SU-DHL-6 (cell line): Measurements from ENCODE around the gene TTC32.

ENCODE experiments used
- CTCF ChIP-seq: fragments of 200-600 bp; sonication (generic); IDR thresholded peaks from one replicate; pipeline ENCODE4 v1.5.1; 2017; ENCODE audit warnings: antibody characterized with exemption, mild to moderate bottlenecking, low read length, moderate library complexity; ENCODE audit not compliant: insufficient read depth, poor library complexity, severe bottlenecking
- EZH2phosphoT487 ChIP-seq: fragments of 200-600 bp; sonication (generic), shearing (Covaris generic); conservative IDR thresholded peaks from 2 replicates; pipeline ENCODE4 v1.6.1; 2018; ENCODE audit warnings: mild to moderate bottlenecking, antibody characterized with exemption, low read length, moderate library complexity, mixed read lengths

DNA sequence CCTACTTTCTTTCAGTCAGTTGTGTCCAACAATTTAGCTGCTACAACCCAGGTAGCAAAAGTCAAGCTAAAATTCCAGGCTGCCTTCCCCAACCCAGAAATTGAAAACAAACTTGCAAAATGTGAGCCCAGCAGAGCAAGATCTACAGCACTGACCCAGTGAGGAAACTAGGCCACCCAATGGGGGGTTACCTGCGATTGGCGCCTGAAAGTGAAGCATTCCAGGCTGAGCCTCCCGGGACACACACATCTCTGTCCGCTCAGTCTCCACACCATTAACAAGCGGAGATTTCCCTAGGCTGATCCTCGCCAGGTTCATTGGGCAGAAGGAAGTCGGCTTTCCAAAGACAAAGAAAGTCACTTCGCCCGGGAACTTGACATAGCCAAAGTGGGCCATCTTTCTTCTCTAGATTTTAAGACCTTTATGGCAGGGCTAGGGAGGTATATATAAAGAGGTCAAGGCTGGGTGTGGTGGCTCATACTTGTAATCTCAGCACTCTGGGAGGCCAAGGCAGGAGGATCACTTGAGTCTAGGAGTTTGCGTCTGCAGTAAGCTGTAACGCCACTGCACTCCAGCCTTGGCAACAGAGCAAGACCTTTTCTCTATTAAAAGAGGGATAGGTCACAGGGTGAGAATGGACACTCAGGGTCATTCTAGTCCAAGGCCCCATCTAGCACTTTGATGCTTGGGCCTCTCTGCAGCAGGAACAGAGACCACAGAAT lies 53.6 kb downstream of the TTC32 start:
- TF ChIP-seq CTCF (no peak), EZH2phosphoT487 (no peak)
